Omental fat pad (tissue), 4 donors: ENCODE data around the gene MGAT4D. TPM values are rescaled to one million over a fixed set of nuclear protein-coding genes. Genes with fewer than 3 reads are reported as not detected.

ENCODE experiments used
- ATAC-seq: fragments of 150-250 bp; one replicate; pipeline ENCODE4 v1.9.1; 2016; ENCODE audit warnings: mild to moderate bottlenecking, moderate library complexity; ENCODE audit not compliant: low FRiP score
- DNase-seq: peaks from one replicate; pipeline ENCODE4 v3.0.0-alpha.2; 2019; ENCODE audit warnings: low spot score
- CTCF ChIP-seq, 3 donors: fragments of 450-650 bp; IDR thresholded peaks; one replicate each; pipeline ENCODE4 v1.5.1; 2016 to 2017; ENCODE audit warnings: antibody characterized with exemption in 3 of 3, mild to moderate bottlenecking in 3 of 3, moderate library complexity in 2 of 3
- total RNA-seq, 4 donors: library from RNA; depleted of rRNA; stranded (reverse); fragments of >200 nt; gene quantifications; one replicate each; pipeline ENCODE4 v1.1.0, GENCODE V29; 2016

Gene MGAT4D
- total RNA-seq, 4 donors from 2014 or later, result not detected

GRCh38 chr4:140400111-140400510 lies 98.0 kb downstream of the MGAT4D start:
- DNase-seq (no peak), ATAC-seq (no peak)
- TF ChIP-seq CTCF (IDR thresholded peaks at IDR 0.05), result no peak

- no peak for DNase-seq
- no peak for ATAC-seq
- TF ChIP-seq CTCF (IDR thresholded peaks at IDR 0.05), result no peak
Measured at GRCh38 chr4:140395668-140396067, 102.4 kb downstream of the MGAT4D start.

Other genes starting within 250 kb of the MGAT4D start
- gene SCOC, start 124.6 kb downstream of the MGAT4D start, total RNA-seq, result 10 to 100 TPM; 28.6 to 40.5 (median 37.9) TPM
- gene CLGN, start 70.6 kb downstream of the MGAT4D start, total RNA-seq, result under 1 TPM; 0.19 to 0.48 (median 0.38) TPM
- 10 to 100 TPM; 13.1 to 18.6 (median 17.7) TPM for gene ELMOD2, start 25.9 kb upstream of the MGAT4D start, total RNA-seq
- gene UCP1, start 70.7 kb upstream of the MGAT4D start, total RNA-seq, result 1 to 10 TPM in 1 of 4 donors, under 1 TPM in 1, not detected in 2; 0.28 to 2.0 TPM